Activated gamma-delta T cell treated with Interleukin-2 at 50 U/mL for 16 hours (primary cell): ENCODE measurements around the gene SFTPA2.
"Not testable (repeated sequence)": the region's sequence is repeated elsewhere in the genome, so short reads cannot be mapped to it uniquely, and the experiment has no call there.

Source experiments
- DNase-seq: peaks from one replicate; pipeline ENCODE4 v3.0.0-alpha.2; 2020

SFTPA2 gene

GRCh38 chr10:79560160-79560709, at the start of gene SFTPA2:
SFTPA2 (minus strand) TSS chr10:79560407; CDS start chr10:79559483, 924 bp downstream.
- DNase-seq, result no peak

GRCh38 chr10:79608505-79609375, 48.5 kb upstream of the SFTPA2 start:
- DNase-seq, result no peak

- no peak for DNase-seq
Measured at GRCh38 chr10:79605308-79605707, 45.1 kb upstream of the SFTPA2 start.

- DNase-seq, result no peak
Measured at GRCh38 chr10:79604294-79604693, 44.1 kb upstream of the SFTPA2 start.

- DNase-seq, result no peak
Measured at GRCh38 chr10:79602953-79603352, 42.7 kb upstream of the SFTPA2 start.

GRCh38 chr10:79601939-79602338, 41.7 kb upstream of the SFTPA2 start:
- DNase-seq, result no peak

- not testable (repeated sequence) for DNase-seq
Measured at GRCh38 chr10:79599644-79600043, 39.4 kb upstream of the SFTPA2 start.

GRCh38 chr10:79595510-79595909, 35.3 kb upstream of the SFTPA2 start:
- DNase-seq, result no peak

GRCh38 chr10:79594565-79594964, 34.4 kb upstream of the SFTPA2 start:
- not testable (repeated sequence) for DNase-seq

- DNase-seq, result no peak
Measured at GRCh38 chr10:79593377-79593776, 33.2 kb upstream of the SFTPA2 start.

- no peak for DNase-seq
Measured at GRCh38 chr10:79588800-79589199, 28.6 kb upstream of the SFTPA2 start.

- DNase-seq, result no peak
Measured at GRCh38 chr10:79586933-79587332, 26.7 kb upstream of the SFTPA2 start.

GRCh38 chr10:79585870-79586527, 25.8 kb upstream of the SFTPA2 start:
- DNase-seq, result no peak

GRCh38 chr10:79583488-79584024, 23.3 kb upstream of the SFTPA2 start:
- no peak for DNase-seq

- not testable (repeated sequence) for DNase-seq
Measured at GRCh38 chr10:79582954-79583353, 22.7 kb upstream of the SFTPA2 start.

- no peak for DNase-seq
Measured at GRCh38 chr10:79582096-79582495, 21.9 kb upstream of the SFTPA2 start.

- no peak for DNase-seq
Measured at GRCh38 chr10:79581044-79581443, 20.8 kb upstream of the SFTPA2 start.

GRCh38 chr10:79579361-79579760, 19.2 kb upstream of the SFTPA2 start:
- no peak for DNase-seq

- not testable (repeated sequence) for DNase-seq
Measured at GRCh38 chr10:79570624-79571023, 10.4 kb upstream of the SFTPA2 start.

GRCh38 chr10:79563426-79563825, 3.2 kb upstream of the SFTPA2 start:
- no peak for DNase-seq

- DNase-seq, result peak; percentile 46
Measured at GRCh38 chr10:79562135-79562756, 2.0 kb upstream of the SFTPA2 start.

GRCh38 chr10:79561257-79561656, 1.1 kb upstream of the SFTPA2 start:
- no peak for DNase-seq

GRCh38 chr10:79559726-79560125, 481 bp downstream of the SFTPA2 start:
- DNase-seq, result no peak
